GM23338 (cell line): ENCODE measurements around the gene PCLO.

ENCODE experiments used
- CREB1 ChIP-seq: fragments of 250-450 bp; sonication (Bioruptor Pico); IDR thresholded peaks from 2 replicates; pipeline ENCODE4 v1.5.0; 2020; ENCODE audit warnings: low read depth, mild to moderate bottlenecking, moderate library complexity
- EZH2 ChIP-seq: fragments of 200-600 bp; sonication (generic); IDR thresholded peaks from one replicate; pipeline ENCODE4 v1.8.0; 2017; ENCODE audit warnings: antibody characterized with exemption, mild to moderate bottlenecking, low read depth; ENCODE audit not compliant: unreplicated experiment
- POLR2AphosphoS5 ChIP-seq: IDR thresholded peaks from 2 replicates; pipeline ENCODE4 v1.6.1; 2016; ENCODE audit warnings: antibody characterized with exemption, low read depth
- REST ChIP-seq: IDR thresholded peaks from one replicate; pipeline ENCODE4 v1.6.1; 2018; ENCODE audit warnings: antibody characterized with exemption; ENCODE audit not compliant: unreplicated experiment
- ZNF114 ChIP-seq: fragments of 250-450 bp; sonication (Bioruptor Pico); IDR thresholded peaks from 2 replicates; pipeline ENCODE4 v1.5.0; 2020; ENCODE audit warnings: mild to moderate bottlenecking, moderate library complexity
- ZNF331 ChIP-seq: fragments of 250-450 bp; sonication (Bioruptor Pico); IDR thresholded peaks from 2 replicates; pipeline ENCODE4 v1.5.0; 2020; ENCODE audit warnings: low read depth, mild to moderate bottlenecking, moderate library complexity
- TF ChIP-seq, protein P1 (sequence below), 2 experiments: fragments of 200-600 bp in 1 of 2; sonication (generic) in 1 of 2; conservative IDR thresholded peaks; 2 replicates each; pipeline versions ENCODE4 v1.5.1 to v1.6.1; 2016 to 2017; ENCODE audit warnings: antibody characterized with exemption in 2 of 2, low read depth in 2 of 2, mild to moderate bottlenecking in 2 of 2, moderate library complexity in 1 of 2

- TF ChIP-seq, protein P1, sequence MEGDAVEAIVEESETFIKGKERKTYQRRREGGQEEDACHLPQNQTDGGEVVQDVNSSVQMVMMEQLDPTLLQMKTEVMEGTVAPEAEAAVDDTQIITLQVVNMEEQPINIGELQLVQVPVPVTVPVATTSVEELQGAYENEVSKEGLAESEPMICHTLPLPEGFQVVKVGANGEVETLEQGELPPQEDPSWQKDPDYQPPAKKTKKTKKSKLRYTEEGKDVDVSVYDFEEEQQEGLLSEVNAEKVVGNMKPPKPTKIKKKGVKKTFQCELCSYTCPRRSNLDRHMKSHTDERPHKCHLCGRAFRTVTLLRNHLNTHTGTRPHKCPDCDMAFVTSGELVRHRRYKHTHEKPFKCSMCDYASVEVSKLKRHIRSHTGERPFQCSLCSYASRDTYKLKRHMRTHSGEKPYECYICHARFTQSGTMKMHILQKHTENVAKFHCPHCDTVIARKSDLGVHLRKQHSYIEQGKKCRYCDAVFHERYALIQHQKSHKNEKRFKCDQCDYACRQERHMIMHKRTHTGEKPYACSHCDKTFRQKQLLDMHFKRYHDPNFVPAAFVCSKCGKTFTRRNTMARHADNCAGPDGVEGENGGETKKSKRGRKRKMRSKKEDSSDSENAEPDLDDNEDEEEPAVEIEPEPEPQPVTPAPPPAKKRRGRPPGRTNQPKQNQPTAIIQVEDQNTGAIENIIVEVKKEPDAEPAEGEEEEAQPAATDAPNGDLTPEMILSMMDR (conservative IDR thresholded peaks at IDR 0.05; ENCODE audit: low read depth in 2 of 2): no peak
- no peak for TF ChIP-seq REST
- no peak for TF ChIP-seq EZH2
- no peak for TF ChIP-seq ZNF331
- no peak for TF ChIP-seq ZNF114
- no peak for TF ChIP-seq POLR2AphosphoS5
- TF ChIP-seq CREB1 (CRISPR knock-in tag): no peak
Measured at GRCh38 chr7:82964150-82964882, 198.4 kb downstream of the PCLO start.
